Stimulated activated CD4-positive, alpha-beta T cell treated with anti-CD3 and anti-CD28 coated beads, TNF-alpha, amount 100 ng/mL, for 48 hours (primary cell): Measurements from ENCODE around the gene SERPINB3.
"Not testable (repeated sequence)": the region's sequence is repeated elsewhere in the genome, so short reads cannot be mapped to it uniquely, and the experiment has no call there.

Experiments used
- DNase-seq, 3 donors: peaks; one replicate each; pipeline ENCODE4 v3.0.0-alpha.2; 2020; ENCODE audit warnings: low read depth in 3 of 3

The SERPINB3 gene

GRCh38 chr18:63646936-63647335 lies 14.8 kb downstream of the SERPINB3 start:
- no peak for DNase-seq

GRCh38 chr18:63644694-63645093 lies 17.0 kb downstream of the SERPINB3 start:
- DNase-seq, result not testable (repeated sequence)

- not testable (repeated sequence) for DNase-seq
These were observed 17.6 kb downstream of the SERPINB3 start, which contains the start of gene SERPINB4 for GRCh38 chr18:63644142-63644541. Gene SERPINB4, minus strand, starts transcription at chr18:63644256. Its CDS starts 679 bp downstream, at chr18:63643577.

- not testable (repeated sequence) for DNase-seq
These were observed 18.9 kb downstream of the SERPINB3 start for GRCh38 chr18:63642668-63643356.

- not testable (repeated sequence) for DNase-seq
These were observed 20.5 kb downstream of the SERPINB3 start for GRCh38 chr18:63641157-63641680.

- DNase-seq, result no peak
These were observed 24.0 kb downstream of the SERPINB3 start for GRCh38 chr18:63637703-63638102.

- DNase-seq, result no peak
These were observed 33.9 kb downstream of the SERPINB3 start for GRCh38 chr18:63627819-63628218.

GRCh38 chr18:63626431-63626830 lies 35.3 kb downstream of the SERPINB3 start:
- no peak for DNase-seq

- DNase-seq, result no peak
These were observed 36.8 kb downstream of the SERPINB3 start for GRCh38 chr18:63624863-63625262.

- no peak for DNase-seq
These were observed 42.0 kb downstream of the SERPINB3 start for GRCh38 chr18:63619661-63620060.

- DNase-seq, result no peak
These were observed 43.8 kb downstream of the SERPINB3 start for GRCh38 chr18:63617915-63618234.

GRCh38 chr18:63617049-63617914 lies 44.4 kb downstream of the SERPINB3 start:
- no peak for DNase-seq

GRCh38 chr18:63613420-63613819 lies 48.3 kb downstream of the SERPINB3 start:
- no peak for DNase-seq

- DNase-seq, result no peak
These were observed 55.2 kb downstream of the SERPINB3 start for GRCh38 chr18:63606526-63606925.
